MCF 10A (cell line): ENCODE results near the gene LEMD2. TPM values are rescaled to one million over a fixed set of nuclear protein-coding genes. Genes with fewer than 3 reads are reported as not detected.

Source experiments
- BruUV-seq: library from RNA; stranded (reverse); fragments of 400-500 nt; replicated peaks from 2 replicates; lab custom pipeline; 2021; lab: Mats Ljungman, UMichigan
- CTCF ChIA-PET: fragments of 300-600 bp; sonication (Branson Sonifier 250); formaldehyde crosslinking; extraction: SDS; loops from one replicate; lab custom pipeline; 2021; ENCODE audit warnings: antibody characterized with exemption, inconsistent platforms; lab: Yijun Ruan, JAX
- POLR2A ChIA-PET: fragments of 300-600, 350-650 bp; sonication (Branson Sonifier 250); formaldehyde crosslinking; extraction: SDS; loops from one replicate; lab custom pipeline; 2020; ENCODE audit warnings: antibody characterized with exemption, inconsistent platforms; lab: Yijun Ruan, JAX
- DNase-seq: peaks from one replicate; pipeline ENCODE4 v3.0.0-alpha.2; 2018; ENCODE audit not compliant: unreplicated experiment
- H3K27ac Mint-ChIP-seq: one replicate; pipeline ENCODE4 v1.8.0; 2022; ENCODE audit warnings: mild to moderate bottlenecking, low read depth, mixed read lengths; ENCODE audit not compliant: unreplicated experiment
- H3K27me3 Mint-ChIP-seq: one replicate; pipeline ENCODE4 v1.8.0; 2022; ENCODE audit warnings: mixed read lengths; ENCODE audit not compliant: insufficient read depth, unreplicated experiment
- H3K36me3 Mint-ChIP-seq: one replicate; pipeline ENCODE4 v1.8.0; 2022; ENCODE audit warnings: mild to moderate bottlenecking, moderate library complexity, mixed read lengths; ENCODE audit not compliant: insufficient read depth, unreplicated experiment
- H3K4me1 Mint-ChIP-seq: one replicate; pipeline ENCODE4 v1.8.0; 2022; ENCODE audit warnings: mixed read lengths; ENCODE audit not compliant: insufficient read depth, unreplicated experiment
- H3K4me3 Mint-ChIP-seq: one replicate; pipeline ENCODE4 v1.8.0; 2022; ENCODE audit warnings: mild to moderate bottlenecking, moderate library complexity, mixed read lengths; ENCODE audit not compliant: unreplicated experiment
- H3K9me3 Mint-ChIP-seq: one replicate; pipeline ENCODE4 v1.8.0; 2022; ENCODE audit warnings: mixed read lengths; ENCODE audit not compliant: unreplicated experiment
- CTCF ChIP-seq: fragments of 200-600 bp; IDR thresholded peaks from one replicate; pipeline ENCODE4 v1.8.0; 2022; ENCODE audit warnings: antibody characterized with exemption, mild to moderate bottlenecking; ENCODE audit not compliant: unreplicated experiment
- intact Hi-C: fragments of 100-400 bp; cut with micrococcal nuclease; formaldehyde crosslinking; loops from 2 replicates; pipeline ENCODE4 v1.14.1; 2022
- total RNA-seq: library from RNA; stranded (reverse); gene quantifications from 2 replicates; pipeline ENCODE4 v1.2.3, GENCODE V29; 2022

LEMD2 gene
- total RNA-seq, 1 experiment from 2014 or later, result 70.5 TPM

GRCh38 chr6:33731035-33731434 lies 57.9 kb downstream of the LEMD2 start:
- Mint-ChIP-seq H3K36me3 (peaks cover 4% of the 10 kb centered on the region), H3K27me3 (no peaks in the 10 kb centered on the region), H3K9me3 (no peaks in the 10 kb centered on the region), H3K4me1 (no peaks in the 10 kb centered on the region), H3K4me3 (no peak overlapping the region), H3K27ac (no peak overlapping the region)
- TF ChIP-seq CTCF, result no peak
- BruUV-seq, result no TSS peak
- intact Hi-C loops, result no loop called here
- no peak for DNase-seq
- ChIA-PET CTCF (interaction anchor here (1.6 kb wide), 1 partner anchor 15 kb away, joined by 6 read pairs; no protein-coding TSS in a partner anchor), POLR2A (no interaction called here)

- H3K36me3 Mint-ChIP-seq, result peaks cover 4% of the 10 kb centered on the region
- H3K4me3 Mint-ChIP-seq, result no peak overlapping the region
- CTCF ChIA-PET, result interaction anchor here (1.6 to 1.7 kb wide), 2 partner anchors 15 to 41 kb away, joined by 3 to 6 read pairs; no protein-coding TSS in a partner anchor
- H3K4me1 Mint-ChIP-seq, result no peaks in the 10 kb centered on the region
- intact Hi-C loops, result no loop called here
- no peaks in the 10 kb centered on the region for H3K27me3 Mint-ChIP-seq
- no peak overlapping the region for H3K27ac Mint-ChIP-seq
- POLR2A ChIA-PET, result no interaction called here
- TF ChIP-seq CTCF, result no peak
- no TSS peak for BruUV-seq
- no peak for DNase-seq
- H3K9me3 Mint-ChIP-seq, result no peaks in the 10 kb centered on the region
Measured at GRCh38 chr6:33730611-33731010, 58.3 kb downstream of the LEMD2 start.

- Mint-ChIP-seq H3K27me3 (peaks cover 14% of the 10 kb centered on the region), H3K4me1 (no peaks in the 10 kb centered on the region), H3K27ac (no peak overlapping the region), H3K36me3 (peaks cover 4% of the 10 kb centered on the region), H3K4me3 (no peak overlapping the region), H3K9me3 (no peaks in the 10 kb centered on the region)
- CTCF ChIA-PET, result interaction anchor here (0.6 to 1.7 kb wide), 2 partner anchors 28 to 42 kb away, joined by 3 read pairs; no protein-coding TSS in a partner anchor
- intact Hi-C loops, result no loop called here
- no peak for TF ChIP-seq CTCF
- no peak for DNase-seq
- POLR2A ChIA-PET, result no interaction called here
- BruUV-seq, result no TSS peak
Measured at GRCh38 chr6:33729059-33729458, 59.9 kb downstream of the LEMD2 start.

GRCh38 chr6:33728438-33728837 lies 60.5 kb downstream of the LEMD2 start:
- H3K27ac Mint-ChIP-seq, result no peak overlapping the region
- TF ChIP-seq CTCF, result no peak
- no TSS peak for BruUV-seq
- CTCF ChIA-PET, result interaction anchor here (0.6 kb wide), 2 partner anchors 28 to 29 kb away, joined by 3 read pairs; no protein-coding TSS in a partner anchor
- no peak overlapping the region for H3K4me3 Mint-ChIP-seq
- POLR2A ChIA-PET, result no interaction called here
- DNase-seq, result no peak
- peaks cover 4% of the 10 kb centered on the region for H3K36me3 Mint-ChIP-seq
- no peaks in the 10 kb centered on the region for H3K9me3 Mint-ChIP-seq
- H3K4me1 Mint-ChIP-seq, result no peaks in the 10 kb centered on the region
- H3K27me3 Mint-ChIP-seq, result peaks cover 20% of the 10 kb centered on the region
- intact Hi-C loops, result no loop called here
